HUES48 (cell line): ENCODE measurements around the gene CPNE1.

Experiments used
- H3K27ac ChIP-seq: one replicate; pipeline ENCODE4 v1.7.0; 2013; ENCODE audit warnings: low read depth, low read length, inconsistent platforms
- H3K27me3 ChIP-seq: 2 replicates; pipeline ENCODE4 v1.6.1; 2013; ENCODE audit warnings: mild to moderate bottlenecking, low read length; ENCODE audit not compliant: control insufficient read depth, insufficient read depth
- H3K36me3 ChIP-seq: 2 replicates; pipeline ENCODE4 v1.6.1; 2013; ENCODE audit warnings: low read length; ENCODE audit not compliant: control insufficient read depth, insufficient read depth
- H3K4me1 ChIP-seq: 2 replicates; pipeline ENCODE4 v1.6.1; 2013; ENCODE audit warnings: mild to moderate bottlenecking, low read length; ENCODE audit not compliant: control insufficient read depth, insufficient read depth
- H3K4me3 ChIP-seq: 2 replicates; pipeline ENCODE4 v1.5.1; 2013; ENCODE audit warnings: mild to moderate bottlenecking, low read depth, low read length
- H3K9ac ChIP-seq: 2 replicates; pipeline ENCODE4 v1.6.1; 2013; ENCODE audit warnings: mild to moderate bottlenecking, low read depth, low read length, moderate library complexity
- H3K9me3 ChIP-seq: 2 replicates; pipeline ENCODE4 v1.6.1; 2013; ENCODE audit warnings: low read length; ENCODE audit not compliant: control insufficient read depth, insufficient read depth

The CPNE1 gene

DNA sequence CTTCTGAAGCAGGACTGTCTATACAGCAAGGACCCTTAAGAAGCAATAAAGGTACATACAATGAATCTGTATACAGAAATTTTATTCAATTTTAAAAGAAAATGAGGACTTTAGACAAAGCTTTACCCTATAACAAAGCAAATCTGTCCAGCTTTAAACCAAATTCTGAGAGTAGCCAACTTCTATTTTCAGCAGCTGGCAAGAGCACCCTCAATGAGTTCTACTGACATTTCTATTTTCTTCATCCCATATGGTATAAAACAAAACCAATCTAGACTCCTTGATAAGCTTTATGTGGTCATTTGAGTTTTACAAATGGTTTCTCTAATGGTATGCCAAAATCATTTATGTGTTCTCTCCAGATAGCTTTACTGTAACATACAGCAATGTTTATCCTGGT lies 12.7 kb downstream of the CPNE1 start:
- no peak overlapping the region for H3K9ac ChIP-seq
- no peak overlapping the region for H3K27ac ChIP-seq
- no peaks in the 10 kb centered on the region for H3K4me1 ChIP-seq
- H3K27me3 ChIP-seq: no peaks in the 10 kb centered on the region
- peaks cover 59% of the 10 kb centered on the region for H3K36me3 ChIP-seq
- H3K9me3 ChIP-seq: no peaks in the 10 kb centered on the region
- no peak overlapping the region for H3K4me3 ChIP-seq

DNA sequence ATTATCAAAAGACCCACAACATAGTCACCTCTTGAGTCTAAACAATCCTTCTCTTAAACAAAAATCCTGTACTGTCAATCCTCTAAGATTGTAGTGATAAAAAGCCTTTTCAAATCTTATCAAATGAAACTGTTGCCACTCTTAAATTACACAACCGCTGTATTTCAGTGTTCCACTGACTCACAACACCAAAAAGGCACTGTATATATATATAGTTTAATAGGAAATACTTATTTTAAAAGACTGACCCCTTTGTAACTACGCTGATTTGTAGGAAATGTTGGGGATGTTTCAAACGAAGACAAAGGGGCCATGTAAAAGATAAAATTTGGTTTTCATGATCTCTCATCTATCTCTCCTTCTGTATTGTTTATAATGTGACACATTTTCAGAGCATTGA lies 14.1 kb downstream of the CPNE1 start:
- H3K4me1 ChIP-seq: no peaks in the 10 kb centered on the region
- H3K36me3 ChIP-seq: peaks cover 58% of the 10 kb centered on the region
- no peak overlapping the region for H3K9ac ChIP-seq
- no peak overlapping the region for H3K4me3 ChIP-seq
- no peak overlapping the region for H3K27ac ChIP-seq
- no peaks in the 10 kb centered on the region for H3K27me3 ChIP-seq
- no peaks in the 10 kb centered on the region for H3K9me3 ChIP-seq

- Histone ChIP-seq H3K9me3 (no peaks in the 10 kb centered on the region), H3K36me3 (peaks cover 40% of the 10 kb centered on the region), H3K4me1 (no peaks in the 10 kb centered on the region), H3K4me3 (no peak overlapping the region), H3K27me3 (no peaks in the 10 kb centered on the region), H3K27ac (no peak overlapping the region), H3K9ac (no peak overlapping the region)
These were observed 15.9 kb downstream of the CPNE1 start for GRCh38 chr20:35648836-35649235.

DNA sequence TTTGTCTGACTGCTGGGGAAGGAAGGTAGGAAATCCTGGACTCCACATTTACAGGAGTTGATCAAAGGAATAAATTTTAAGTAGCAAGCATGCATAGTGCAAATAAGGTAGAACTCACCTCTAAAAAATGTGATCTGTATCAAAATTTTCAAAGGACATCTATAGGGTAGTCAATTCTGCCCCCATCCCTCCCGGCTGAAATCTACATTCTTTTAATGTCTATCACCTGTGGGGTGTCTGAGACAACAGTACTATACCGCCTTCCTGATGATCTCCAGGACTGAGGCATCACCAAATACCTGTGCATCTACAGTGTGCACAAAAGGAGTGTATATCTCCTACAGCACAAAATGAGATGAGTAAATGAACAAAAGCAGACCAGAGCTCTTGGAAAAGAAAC lies 19.9 kb downstream of the CPNE1 start:
- Histone ChIP-seq H3K9me3 (no peaks in the 10 kb centered on the region), H3K27me3 (no peaks in the 10 kb centered on the region), H3K4me3 (no peak overlapping the region), H3K36me3 (peaks cover 7% of the 10 kb centered on the region; the same call in 1 of the 2 replicates), H3K9ac (no peak overlapping the region), H3K27ac (no peak overlapping the region), H3K4me1 (peaks cover 13% of the 10 kb centered on the region)

DNA sequence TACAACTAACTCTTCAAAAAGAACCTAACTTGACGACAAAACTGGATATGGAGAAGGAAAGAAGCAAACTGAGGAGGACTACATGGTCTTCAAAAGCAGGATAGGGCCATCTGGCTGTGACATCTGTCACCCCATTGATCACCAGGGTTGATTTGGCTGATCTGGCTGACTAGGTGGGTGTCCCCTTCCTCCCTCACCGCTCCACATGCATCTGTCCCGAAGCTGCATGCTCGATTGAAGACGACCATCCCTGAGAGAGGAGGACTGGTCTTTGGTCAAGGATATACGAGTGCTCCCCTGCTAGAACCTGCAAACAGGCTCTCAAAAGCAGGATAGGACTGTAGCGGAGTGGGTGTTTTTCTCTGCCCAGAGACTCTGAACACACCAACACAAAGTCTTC lies 21.7 kb downstream of the CPNE1 start:
- Histone ChIP-seq H3K9me3 (no peaks in the 10 kb centered on the region), H3K27me3 (no peaks in the 10 kb centered on the region), H3K36me3 (peaks cover 2% of the 10 kb centered on the region; the same call in 1 of the 2 replicates), H3K27ac (no peak overlapping the region), H3K4me1 (peaks cover 17% of the 10 kb centered on the region), H3K9ac (no peak overlapping the region), H3K4me3 (no peak overlapping the region)

DNA sequence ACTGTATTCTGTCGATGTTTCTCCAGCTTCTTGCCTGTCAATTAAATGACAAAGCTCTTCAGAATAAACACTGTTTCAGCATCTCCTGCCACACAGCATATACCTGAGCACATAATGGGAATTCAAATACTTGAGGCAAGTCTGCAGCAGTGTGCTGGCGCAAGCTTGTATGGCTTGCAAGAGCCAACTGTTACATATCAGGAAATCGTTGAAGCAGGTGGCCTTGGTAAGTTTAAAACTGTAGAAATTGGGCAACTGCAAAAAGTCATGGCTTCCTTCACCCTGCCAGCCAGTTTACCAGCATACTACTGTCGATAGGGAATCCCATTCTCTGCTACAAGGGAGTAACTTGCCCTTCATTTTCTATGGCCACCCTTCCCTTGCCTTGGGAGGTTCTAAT lies 23.0 kb downstream of the CPNE1 start:
- H3K36me3 ChIP-seq: no peaks in the 10 kb centered on the region
- no peak overlapping the region for H3K4me3 ChIP-seq
- no peaks in the 10 kb centered on the region for H3K27me3 ChIP-seq
- H3K9me3 ChIP-seq: no peaks in the 10 kb centered on the region
- H3K27ac ChIP-seq: no peak overlapping the region
- no peak overlapping the region for H3K9ac ChIP-seq
- peaks cover 17% of the 10 kb centered on the region for H3K4me1 ChIP-seq

DNA sequence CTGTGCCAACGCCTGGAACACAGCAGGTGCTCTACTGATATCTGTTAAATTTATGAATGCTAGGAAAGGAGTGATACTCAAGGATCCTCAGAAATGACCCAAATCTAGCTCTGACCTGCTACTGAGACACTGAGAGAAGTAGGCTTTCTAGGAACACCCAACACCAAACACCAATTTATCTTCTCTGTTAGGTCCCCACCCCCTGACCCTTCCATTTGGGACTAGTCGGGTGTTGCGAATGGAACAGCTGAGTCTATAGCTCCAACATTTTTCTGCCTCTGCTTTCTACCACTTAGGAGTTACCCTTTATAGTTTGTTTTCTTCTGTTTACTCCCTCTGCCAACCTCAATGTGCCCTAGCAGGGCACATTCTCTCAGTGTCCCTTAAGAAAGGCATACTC lies 24.0 kb downstream of the CPNE1 start:
- Histone ChIP-seq H3K4me3 (no peak overlapping the region), H3K9me3 (no peaks in the 10 kb centered on the region), H3K9ac (no peak overlapping the region), H3K27me3 (no peaks in the 10 kb centered on the region), H3K4me1 (peaks cover 17% of the 10 kb centered on the region), H3K36me3 (no peaks in the 10 kb centered on the region), H3K27ac (no peak overlapping the region)

DNA sequence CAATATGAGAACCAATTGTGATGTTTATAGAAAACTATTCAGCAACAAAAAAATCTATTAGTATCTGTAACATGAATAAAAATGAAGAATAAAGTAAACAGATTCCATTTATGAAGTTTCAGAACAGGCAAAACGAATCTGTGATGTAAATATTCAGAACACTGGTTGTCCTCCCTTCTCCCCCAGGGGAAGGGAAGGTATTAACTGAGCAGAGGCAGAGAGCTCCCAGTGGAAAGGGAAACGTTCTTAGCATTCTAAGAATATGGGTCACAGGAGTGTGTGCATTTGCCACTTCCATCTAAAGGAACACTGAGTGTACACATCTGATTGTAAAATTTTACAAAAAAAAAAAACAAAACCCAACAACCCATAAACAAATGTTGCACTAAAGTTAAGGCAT lies 25.9 kb downstream of the CPNE1 start:
- Histone ChIP-seq H3K27me3 (no peaks in the 10 kb centered on the region), H3K4me3 (no peak overlapping the region), H3K4me1 (peaks cover 17% of the 10 kb centered on the region), H3K9ac (no peak overlapping the region), H3K36me3 (no peaks in the 10 kb centered on the region), H3K27ac (no peak overlapping the region), H3K9me3 (no peaks in the 10 kb centered on the region)

- Histone ChIP-seq H3K27me3 (no peaks in the 10 kb centered on the region), H3K9ac (no peak overlapping the region), H3K9me3 (no peaks in the 10 kb centered on the region), H3K27ac (no peak overlapping the region), H3K36me3 (peaks cover 4% of the 10 kb centered on the region; the same call in 1 of the 2 replicates), H3K4me1 (peaks cover 11% of the 10 kb centered on the region; the same call in 1 of the 2 replicates), H3K4me3 (no peak overlapping the region)
These were observed 27.4 kb downstream of the CPNE1 start for GRCh38 chr20:35637276-35637675.

DNA sequence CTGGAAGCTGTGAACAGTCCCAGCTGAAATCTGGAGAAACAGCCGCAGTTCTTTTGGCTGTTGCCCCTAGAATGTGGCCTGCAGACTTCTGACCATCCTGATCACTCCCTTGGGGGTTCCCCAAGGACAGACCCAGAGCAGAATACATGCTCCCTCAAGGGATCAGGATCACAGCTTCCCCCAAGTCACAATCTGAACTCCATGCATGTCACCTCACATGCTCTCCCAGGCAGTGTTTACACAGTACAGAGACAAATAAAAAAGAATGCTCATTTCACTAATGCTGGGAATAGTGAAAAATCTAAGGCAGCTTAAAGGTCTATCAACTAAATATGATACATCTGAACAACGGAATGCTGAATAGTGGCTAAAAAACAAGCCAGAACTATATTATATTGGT lies 28.6 kb downstream of the CPNE1 start:
- no peak overlapping the region for H3K27ac ChIP-seq
- no peaks in the 10 kb centered on the region for H3K27me3 ChIP-seq
- H3K9me3 ChIP-seq: no peaks in the 10 kb centered on the region
- no peak overlapping the region for H3K9ac ChIP-seq
- H3K4me1 ChIP-seq: peaks cover 11% of the 10 kb centered on the region; the same call in 1 of the 2 replicates
- H3K4me3 ChIP-seq: no peak overlapping the region
- H3K36me3 ChIP-seq: peaks cover 16% of the 10 kb centered on the region

DNA sequence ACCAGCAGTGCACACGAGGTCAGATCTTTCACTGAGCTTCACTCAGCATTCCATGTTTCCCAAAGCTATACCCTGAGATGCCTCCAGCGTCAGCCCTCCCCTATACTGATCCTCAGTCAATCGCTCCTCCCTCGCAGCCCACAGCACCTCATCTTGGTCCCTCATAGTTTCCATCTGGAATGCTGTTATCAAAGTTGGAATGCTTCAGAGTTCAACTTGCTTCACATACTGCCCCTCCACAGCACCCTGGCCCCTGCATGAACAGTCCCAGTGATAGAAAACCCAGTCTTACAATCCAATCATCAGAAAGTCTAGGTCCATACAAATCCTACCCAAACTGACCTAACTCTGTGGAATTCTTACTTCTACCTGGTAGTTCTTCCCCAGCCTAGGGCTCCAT lies 29.0 kb downstream of the CPNE1 start:
- Histone ChIP-seq H3K27me3 (no peaks in the 10 kb centered on the region), H3K4me1 (peaks cover 8% of the 10 kb centered on the region; the same call in 1 of the 2 replicates), H3K9ac (no peak overlapping the region), H3K4me3 (no peak overlapping the region), H3K36me3 (peaks cover 21% of the 10 kb centered on the region), H3K27ac (no peak overlapping the region), H3K9me3 (no peaks in the 10 kb centered on the region)
